NOMO-1 treated with dmso at 0.1 percent for 144 hours (cell line): ENCODE data around the gene HDAC9.

Experiments
- DNase-seq: peaks from one replicate; lab custom pipeline; 2025; ENCODE audit not compliant: unreplicated experiment; lab: John Stamatoyannopoulos, UW

Gene HDAC9

DNA sequence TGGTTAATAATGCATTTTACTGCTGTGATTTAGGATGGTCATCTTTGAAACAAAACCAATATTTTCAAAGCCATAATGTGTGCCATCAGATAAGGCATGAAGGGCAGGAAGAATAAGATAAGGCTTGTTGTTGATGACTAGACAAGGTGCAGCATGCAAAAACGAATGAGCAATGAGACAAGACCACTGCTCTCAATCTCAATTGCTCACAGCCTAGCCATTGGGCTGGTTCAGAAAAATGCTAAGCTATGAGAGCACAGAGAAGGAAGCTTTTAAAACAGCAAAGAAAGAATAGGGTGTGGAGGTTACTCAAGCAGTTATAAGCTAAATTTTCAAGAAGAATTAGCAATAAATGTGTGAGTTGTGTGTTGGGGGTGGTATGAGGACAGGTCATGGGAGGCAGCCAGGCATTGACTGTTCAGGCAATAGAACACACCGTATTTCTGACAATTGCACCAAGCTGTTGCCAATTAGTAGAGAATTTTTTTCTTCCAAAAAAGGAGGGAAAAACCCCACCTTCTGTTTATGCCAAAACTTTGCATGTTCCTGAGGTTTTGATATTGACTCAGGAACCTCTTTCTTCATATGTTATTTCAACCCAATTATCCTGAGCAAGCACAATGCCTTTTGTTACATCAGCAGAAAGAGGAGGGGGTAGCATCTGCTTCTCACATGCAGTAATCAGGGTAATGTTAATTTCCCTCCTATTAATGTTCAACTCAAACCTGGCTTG, 276.5 kb downstream of the HDAC9 start:
- DNase-seq, result no peak

DNA sequence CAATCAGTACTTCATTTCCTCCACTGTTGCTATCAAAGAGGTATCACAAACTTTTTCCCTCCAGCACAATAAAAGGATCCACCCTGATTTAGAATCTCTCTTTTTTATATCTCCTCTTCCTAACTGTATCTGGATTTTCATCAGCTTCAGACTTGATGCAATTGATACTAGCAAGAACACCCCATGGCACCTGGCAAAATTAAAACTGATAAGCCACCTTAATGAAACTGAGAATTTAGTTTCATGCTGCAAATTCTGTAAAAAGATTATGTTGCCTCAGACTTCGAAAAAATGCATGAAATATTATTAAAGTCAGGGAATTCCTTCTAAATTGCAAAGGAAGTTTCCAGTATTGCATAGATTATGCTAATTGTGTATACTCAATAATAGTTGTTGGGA, 277.0 kb downstream of the HDAC9 start:
- DNase-seq, result no peak

DNA sequence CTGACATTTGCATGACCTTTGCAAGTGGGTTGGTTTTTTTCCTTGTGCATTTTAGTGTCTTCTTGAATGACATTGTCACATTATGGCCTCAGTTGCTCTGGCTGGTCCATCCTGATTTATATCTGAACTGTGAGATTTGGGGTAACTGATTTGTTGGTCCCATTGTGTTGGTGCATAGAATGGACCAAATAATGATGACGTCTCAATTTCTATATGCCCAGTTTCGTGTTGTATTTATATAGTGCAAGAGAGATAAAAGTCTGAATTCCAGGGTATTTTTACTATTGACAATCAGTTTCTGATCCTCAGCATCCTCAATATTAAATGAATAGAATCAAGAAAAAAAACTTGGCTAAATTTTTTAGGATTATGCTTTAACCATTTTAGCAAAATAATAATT, 281.8 kb downstream of the HDAC9 start:
- DNase-seq, result no peak

DNA sequence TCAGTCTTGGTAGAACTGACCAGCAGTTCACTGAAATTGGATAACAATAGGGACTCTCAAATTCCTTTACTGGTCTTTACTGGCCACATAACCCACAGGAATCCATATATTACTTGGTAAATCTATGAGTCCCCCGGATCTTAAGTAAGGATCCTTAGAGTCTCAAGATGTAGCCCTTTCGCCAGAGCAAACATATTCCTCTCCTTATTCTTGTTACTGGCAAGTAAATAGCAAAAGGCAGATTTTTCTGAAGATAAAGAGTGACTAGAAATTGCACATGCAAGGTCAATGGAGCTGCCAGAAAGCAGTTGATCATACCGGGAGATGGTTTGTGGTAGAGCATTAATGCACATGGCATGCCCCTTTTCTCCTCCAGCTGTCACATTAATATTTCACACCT, 283.0 kb downstream of the HDAC9 start:
- no peak for DNase-seq

DNA sequence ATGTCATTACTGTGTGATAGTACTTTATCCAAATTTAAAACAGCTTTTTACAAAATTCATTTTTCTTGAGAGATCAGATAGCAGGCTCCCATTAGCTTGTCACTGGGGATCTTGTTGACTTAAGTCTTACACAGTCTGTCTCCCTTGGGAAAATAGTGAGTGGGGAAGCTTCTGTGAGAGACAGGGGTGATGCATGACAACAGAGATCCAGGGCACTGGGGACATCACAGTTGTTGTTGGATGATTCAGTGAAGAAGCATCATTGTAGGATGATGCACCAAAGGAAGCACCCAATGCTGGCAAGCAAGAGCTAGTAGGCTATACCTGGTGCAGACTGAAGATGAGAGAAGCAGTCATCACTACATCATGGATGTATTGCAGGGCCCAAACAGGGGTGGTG, 284.7 kb downstream of the HDAC9 start:
- DNase-seq, result no peak

DNA sequence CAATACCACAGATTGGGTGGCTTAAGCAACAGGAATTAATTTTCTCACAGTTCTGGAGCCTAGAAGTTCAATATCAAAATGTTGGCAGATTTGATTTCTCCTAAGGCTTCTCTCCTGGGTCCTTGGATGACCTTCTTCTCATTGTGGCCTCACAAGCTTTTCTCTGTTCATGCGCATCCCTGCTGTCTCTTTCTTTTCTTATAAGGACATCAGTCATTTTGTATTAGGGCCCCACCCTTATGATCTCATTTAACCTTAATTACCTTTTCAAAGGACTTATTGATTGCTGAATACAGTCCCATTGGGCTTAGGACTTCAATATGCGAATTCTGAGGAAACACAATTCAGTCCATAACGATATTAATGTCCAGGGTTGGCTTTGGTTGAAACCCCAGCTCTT, 285.4 kb downstream of the HDAC9 start:
- DNase-seq, result no peak

DNA sequence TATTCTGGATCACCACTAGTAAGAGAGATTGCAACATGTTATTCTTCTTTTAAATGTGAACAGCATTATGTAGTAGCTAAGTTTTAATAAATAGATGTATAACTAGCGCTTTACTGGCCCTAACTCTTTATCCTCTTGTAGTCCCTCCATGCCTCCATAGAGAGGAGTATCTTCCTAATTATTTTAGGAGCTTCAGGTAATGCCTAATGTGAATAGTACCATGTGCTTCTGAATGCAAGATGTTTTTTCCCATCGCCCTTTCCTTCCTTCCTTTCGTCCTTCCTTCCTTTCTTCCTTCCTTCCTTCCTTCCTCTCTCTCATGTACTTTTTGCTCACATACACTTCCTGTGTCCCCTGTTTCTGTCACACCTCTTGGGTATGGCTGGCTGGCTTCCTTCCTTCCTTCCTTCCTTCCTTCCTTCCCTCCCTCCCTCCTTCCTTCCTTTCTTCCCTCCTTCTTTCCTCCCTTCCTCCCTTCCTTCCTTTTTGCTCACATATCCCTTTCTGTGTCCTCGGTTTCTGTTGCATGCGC, 290.7 kb downstream of the HDAC9 start:
- DNase-seq, result no peak

DNA sequence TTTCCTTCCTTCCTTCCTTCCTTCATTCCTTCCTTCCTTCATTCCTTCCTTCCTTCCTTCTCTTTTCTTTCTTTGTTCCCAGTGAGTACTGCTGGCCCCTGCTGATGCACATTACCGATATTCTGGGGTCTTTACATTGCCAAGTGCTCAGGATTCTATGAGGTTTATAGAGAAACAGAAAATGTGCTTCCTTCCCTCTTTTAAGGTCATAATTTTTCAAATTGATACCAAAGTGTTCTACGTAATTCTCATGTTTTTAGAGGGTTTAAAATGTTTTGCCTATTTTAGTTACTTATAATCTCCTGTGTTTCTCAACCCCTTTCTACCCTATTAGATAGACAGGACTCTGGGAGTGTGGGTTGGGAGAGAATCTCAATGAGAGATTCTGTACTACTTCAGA, 291.2 kb downstream of the HDAC9 start:
- no peak for DNase-seq

DNA sequence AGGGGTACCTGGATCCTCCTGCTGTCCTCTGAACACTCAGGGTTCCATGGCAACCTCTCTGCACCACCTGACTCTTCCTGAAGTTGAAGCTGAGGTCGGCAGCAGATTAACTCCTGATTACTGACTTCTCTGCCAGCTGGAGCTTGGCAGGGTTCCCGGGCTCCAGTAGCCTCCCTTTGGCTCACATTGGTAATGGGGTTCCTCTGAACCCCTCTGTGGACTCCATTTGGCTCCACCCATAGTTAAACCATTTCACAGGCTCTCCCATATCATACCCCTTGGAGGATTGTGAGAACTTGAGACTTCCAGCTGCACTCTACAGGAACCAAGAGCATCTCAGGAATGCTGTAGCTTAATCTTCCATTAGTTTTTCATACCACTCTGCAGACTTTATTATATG, 292.5 kb downstream of the HDAC9 start:
- no peak for DNase-seq

DNA sequence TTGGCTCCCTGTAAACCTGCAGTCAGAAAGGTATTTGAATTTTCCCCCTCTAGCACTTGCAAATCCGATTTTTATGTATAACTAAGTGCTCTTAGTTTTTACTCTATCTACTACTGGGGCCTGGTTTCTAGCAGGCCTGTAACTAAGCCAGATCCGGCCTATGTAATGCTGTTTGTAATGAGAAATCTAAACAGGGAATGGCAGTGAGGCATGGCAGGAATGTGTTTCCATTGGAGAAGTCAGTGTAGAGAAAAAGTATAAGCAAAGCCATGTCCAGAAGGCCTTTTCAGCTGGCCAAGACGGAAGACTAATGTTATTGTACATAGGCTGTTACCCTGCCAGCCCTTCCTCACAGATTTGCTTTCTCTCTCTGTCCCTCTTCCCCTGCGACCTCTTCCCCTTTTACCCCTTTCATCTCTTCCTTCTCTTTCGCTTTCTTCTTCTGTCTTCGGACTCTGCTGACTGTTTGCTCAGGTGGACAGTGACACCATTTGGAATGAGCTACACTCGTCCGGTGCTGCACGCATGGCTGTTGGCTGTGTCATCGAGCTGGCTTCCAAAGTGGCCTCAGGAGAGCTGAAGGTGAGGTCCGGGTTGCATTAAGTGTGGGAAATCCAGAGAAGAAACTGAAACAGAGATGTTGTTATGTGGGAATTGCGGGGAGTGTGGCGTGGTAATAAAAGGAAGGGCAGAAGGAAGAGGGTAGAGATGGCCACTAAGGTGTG, 297.5 kb downstream of the HDAC9 start:
- no peak for DNase-seq

DNA sequence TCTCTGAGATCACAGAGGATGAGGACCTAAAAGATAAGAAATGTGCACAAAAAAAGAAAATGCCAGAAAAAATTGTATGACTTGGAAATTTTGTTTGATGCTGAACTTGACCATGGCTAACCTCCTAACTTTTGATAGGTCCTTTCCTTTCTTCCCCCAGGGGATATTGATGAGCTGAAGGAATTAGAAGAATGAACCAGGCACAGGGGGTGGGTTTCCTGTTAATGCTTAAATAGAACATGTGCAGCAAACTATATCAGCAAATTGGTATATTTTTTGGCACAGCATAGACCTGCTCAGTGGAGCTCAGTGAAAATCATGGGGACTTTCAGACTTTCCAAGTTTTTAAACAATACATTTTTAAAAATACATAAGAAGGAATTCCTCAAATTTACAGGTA, 300.7 kb downstream of the HDAC9 start:
- DNase-seq, result no peak

DNA sequence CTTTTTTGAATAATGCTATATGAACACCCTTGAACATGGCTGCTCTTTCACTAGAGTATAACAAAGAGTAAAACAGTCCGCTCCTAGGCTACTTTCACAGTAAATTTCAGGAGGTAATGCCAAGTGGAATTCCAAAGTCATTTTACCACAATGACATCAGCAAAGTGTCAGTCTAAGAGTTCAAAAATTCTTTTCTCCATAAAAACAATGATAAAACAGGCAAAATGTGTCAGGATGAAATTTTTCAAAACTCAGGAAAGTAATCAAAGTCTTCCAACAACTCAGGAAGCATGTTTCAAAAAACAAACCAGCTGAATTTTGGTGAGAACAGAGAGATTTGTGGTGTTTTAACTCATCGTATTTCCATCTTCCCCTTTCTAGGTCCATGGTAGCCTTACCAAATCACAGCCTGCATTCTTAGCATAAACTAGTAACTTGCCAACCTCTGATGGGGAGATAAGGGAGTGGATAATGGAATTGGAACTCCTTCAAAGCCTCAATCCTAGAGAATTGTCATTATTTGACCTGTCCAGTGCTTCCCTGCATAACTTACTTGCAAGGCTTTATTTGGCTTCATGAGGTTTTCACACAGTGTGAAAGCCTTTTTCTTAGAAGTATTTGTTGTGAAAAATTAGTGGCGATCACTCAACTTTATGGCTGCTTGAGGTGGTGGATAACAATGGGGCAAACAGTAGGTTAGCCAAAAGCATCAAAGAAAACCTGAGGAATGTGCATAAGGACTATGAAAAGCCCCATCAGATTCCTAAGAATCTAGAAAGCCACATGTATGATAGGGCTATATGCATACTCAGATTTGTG, 302.7 kb downstream of the HDAC9 start:
- DNase-seq, result no peak

DNA sequence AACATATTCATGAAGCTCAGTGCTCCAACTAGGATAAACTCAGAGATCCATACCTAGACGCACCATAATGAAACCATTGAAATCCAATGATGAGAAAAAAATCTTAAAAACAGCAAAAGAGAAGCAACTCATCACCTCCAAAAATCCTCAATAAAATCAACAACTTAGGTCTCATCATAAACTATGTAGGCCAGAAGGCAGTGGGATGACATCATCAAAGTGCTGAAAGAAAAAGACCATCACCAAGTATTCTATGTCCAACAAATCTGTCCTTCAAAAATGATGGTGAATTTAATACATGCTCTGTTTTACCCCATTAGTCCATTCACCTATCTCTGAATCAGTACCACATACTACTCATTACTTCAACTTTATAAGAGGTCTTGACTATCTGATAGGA, 304.4 kb downstream of the HDAC9 start:
- no peak for DNase-seq

DNA sequence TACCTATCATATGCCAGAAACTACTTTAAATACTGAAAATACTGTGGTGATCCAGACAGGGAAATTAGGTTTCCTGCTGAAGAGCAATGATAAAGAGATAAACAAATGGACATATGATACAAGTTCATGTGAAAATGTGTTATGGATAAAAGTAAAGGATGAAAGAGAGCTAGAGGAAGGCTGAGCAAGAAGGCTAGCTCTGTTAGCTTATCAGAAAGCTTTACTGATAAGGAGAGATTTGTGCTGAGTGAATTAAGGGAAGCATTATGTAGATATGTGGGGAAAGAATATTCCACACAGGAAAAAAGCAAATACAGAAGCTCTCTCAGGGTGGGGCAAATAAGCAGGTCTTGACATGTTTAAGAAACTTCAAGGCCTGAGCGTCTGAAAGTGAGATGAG, 308.4 kb downstream of the HDAC9 start:
- no peak for DNase-seq

DNA sequence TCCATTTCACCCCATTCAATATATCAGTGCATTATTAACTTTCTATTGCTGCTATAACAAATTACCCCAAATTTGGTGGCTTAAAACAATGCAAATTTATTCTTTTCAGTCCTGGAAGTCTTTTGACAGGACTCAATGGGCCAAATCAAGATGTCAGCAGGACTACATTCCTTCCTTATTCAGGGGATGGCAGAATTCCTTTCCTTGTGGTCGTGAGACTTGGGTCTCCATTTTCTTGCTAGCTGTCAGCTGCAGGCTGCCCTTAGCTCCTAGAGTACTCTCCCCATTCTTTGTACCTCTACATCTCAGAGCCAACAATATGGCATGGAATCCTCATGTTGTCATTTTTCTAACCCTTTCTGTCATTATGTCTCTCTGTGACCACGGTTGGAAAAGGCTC, 310.6 kb downstream of the HDAC9 start:
- no peak for DNase-seq

DNA sequence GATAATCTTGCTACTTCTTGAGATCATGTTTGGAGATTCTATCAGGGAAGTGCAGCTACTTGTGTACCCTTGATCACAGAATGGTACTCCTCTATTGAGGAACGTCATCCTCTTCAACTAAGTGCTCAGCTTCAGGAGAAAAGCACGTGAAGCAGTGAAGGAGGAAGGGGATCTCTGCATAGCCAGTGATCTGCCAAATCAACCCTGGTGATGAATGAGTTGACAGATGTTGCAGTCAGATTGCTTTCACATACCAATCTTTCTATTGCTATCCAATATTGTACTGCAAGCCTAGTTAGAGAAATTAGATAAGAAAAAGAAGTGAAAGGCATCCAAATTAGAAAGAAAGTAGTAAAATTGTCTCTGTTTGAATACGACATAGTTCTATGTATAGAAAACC, 312.5 kb downstream of the HDAC9 start:
- no peak for DNase-seq

DNA sequence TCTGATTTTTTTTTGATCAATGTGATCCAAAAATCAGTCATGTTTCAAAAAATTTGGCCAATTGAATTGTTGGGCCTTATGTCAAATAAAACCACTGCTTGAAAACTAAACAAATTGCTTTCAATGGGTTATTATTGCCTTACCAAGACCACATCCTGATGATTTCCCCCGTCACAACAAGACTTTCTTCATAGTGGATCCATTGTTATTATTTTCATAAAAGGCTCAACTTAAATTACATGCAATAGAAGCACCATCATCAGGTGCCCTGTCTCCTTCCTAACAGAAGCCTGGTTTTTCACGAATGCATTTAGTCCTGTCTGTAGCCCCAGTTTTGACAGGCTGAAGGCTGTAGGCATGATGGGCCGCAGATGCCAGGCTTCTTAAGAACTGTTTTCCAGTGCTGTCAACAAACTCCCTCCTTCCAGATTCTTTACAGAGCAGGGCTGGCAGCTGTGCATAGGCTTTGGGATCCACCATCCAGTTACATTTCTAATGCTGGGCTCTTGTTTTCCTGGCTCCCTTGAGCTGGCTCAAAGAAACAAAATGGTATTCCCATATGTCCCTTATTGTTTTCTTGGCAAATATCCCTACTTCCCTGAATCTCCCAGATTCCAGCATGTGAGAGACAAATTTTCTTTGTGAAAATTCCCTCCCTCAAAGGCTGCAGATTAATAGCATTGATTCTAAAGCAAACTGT, 319.9 kb downstream of the HDAC9 start:
- no peak for DNase-seq

DNA sequence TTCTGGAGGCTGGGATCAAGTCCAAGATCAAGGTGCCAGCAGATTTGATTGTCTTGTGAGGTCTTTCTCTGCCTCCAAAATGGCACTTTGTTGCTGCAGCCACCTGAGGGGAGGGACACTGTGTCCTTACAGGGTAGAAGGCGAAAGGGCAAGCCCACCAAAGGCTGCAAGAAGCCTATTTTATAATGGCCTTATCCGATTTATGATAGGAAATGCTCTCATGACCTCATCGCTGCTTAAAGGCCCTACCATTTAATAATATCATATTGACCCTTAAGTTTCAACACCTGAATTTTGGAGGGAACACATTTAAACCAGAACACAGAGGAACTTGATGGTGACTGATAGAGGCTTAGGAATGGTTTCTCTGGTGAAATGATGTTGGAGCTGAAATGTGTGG, 325.4 kb downstream of the HDAC9 start:
- no peak for DNase-seq

DNA sequence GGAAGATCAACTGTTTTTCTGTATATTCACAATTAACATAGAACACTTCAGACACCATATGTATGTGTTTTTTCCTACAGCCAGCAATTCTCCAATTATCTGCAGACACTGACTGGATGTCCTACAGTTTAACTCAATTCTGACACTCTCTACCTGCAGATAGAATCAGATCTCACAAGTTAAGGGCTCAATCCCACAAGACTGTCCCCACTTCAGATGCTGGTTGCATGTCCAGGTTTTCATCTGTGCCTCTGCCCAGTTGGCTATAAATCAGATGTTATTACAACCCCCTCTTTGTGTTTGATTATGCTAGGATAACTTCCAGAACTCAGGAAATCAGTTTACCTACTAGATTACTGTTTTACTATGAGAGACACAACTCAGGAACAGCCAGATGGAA, 326.0 kb downstream of the HDAC9 start:
- no peak for DNase-seq

DNA sequence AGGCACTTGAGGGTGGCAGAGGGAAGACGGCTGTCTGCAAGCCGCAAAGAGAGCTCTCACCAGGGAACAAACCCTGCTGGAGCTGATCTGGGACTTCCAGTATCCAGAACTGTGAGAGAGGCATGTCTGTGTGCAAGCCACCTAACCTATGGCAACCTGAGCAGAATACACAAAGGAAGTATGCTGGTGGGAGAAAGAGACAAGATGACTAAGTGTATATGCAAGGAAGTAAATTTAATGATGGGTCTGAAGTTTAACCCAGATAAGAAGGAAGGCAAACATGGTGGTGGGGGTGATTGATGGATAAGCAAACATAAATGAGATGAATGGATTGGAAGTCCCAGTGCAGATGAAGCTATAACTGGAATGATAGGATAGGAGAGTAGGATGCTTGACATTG, 328.6 kb downstream of the HDAC9 start:
- DNase-seq, result no peak
